Vagina (tissue), 2 donors: Measurements from ENCODE around the gene LMO7. TPM values are rescaled to one million over a fixed set of nuclear protein-coding genes. Genes with fewer than 3 reads are reported as not detected.

Experiments
- DNase-seq, 2 donors: peaks; one replicate each; pipeline ENCODE4 v3.0.0-alpha.2; 2017; ENCODE audit errors: extremely low spot score in 2 of 2
- H3K27ac ChIP-seq: fragments of 200-600 bp; sonication (generic); one replicate; pipeline ENCODE4 v1.5.1; 2019
- H3K27me3 ChIP-seq: fragments of 200-600 bp; sonication (generic); one replicate; pipeline ENCODE4 v1.5.1; 2019
- H3K36me3 ChIP-seq, 2 donors: fragments of 200-600 bp; sonication (generic); one replicate each; pipeline ENCODE4 v1.5.1; 2017 to 2019
- H3K4me1 ChIP-seq: fragments of 200-600 bp; sonication (generic); one replicate; pipeline ENCODE4 v1.5.1; 2019
- H3K4me3 ChIP-seq, 2 donors: fragments of 200-600 bp; sonication (generic); 1 replicate in 1 of 2; 2 replicates in 1 of 2; pipeline ENCODE4 v1.5.1; 2016 to 2019
- H3K9me3 ChIP-seq: fragments of 200-600 bp; sonication (generic); one replicate; pipeline ENCODE4 v1.5.1; 2019
- CTCF ChIP-seq, 3 experiments: fragments of 450-650 bp in 2 of 3; fragments of 200-600 bp in 1 of 3; sonication (generic) in 1 of 3; IDR thresholded peaks; one replicate each; pipeline ENCODE4 v1.5.1; 2017 to 2019; ENCODE audit warnings: antibody characterized with exemption in 3 of 3, mild to moderate bottlenecking in 2 of 3, moderate library complexity in 2 of 3
- POLR2A ChIP-seq, 2 donors: fragments of 450-650 bp; IDR thresholded peaks; one replicate each; pipeline ENCODE4 v1.6.1; 2017; ENCODE audit warnings: antibody characterized with exemption in 2 of 2, mild to moderate bottlenecking in 2 of 2, moderate library complexity in 2 of 2
- POLR2AphosphoS5 ChIP-seq, 2 donors: sonication (generic); formaldehyde crosslinking; IDR thresholded peaks; one replicate each; pipeline ENCODE4 v1.9.0; 2017; ENCODE audit warnings: antibody characterized with exemption in 2 of 2, mild to moderate bottlenecking in 2 of 2, low read depth in 1 of 2; ENCODE audit not compliant: insufficient read depth in 1 of 2
- intact Hi-C: fragments of 100-400 bp; cut with DNase I; formaldehyde crosslinking; loops from one replicate; pipeline ENCODE4 v1.15.1; 2023
- total RNA-seq: library from RNA; depleted of rRNA; stranded (reverse); fragments of >200 nt; gene quantifications from one replicate; pipeline ENCODE4 v1.2.3, GENCODE V29; 2016

The LMO7 gene
- total RNA-seq, 1 donor from 2014 or later: 85.4 TPM

GRCh38 chr13:75784003-75784402 is 147.9 kb downstream of the LMO7 start:
- Histone ChIP-seq H3K4me3 (no peak overlapping the region), H3K36me3 (no peaks in the 10 kb centered on the region), H3K27ac (no peak overlapping the region), H3K9me3 (no peaks in the 10 kb centered on the region), H3K27me3 (no peaks in the 10 kb centered on the region), H3K4me1 (no peaks in the 10 kb centered on the region)
- TF ChIP-seq POLR2A (IDR thresholded peaks at IDR 0.05) (no peak), CTCF (IDR thresholded peaks at IDR 0.05) (no peak), POLR2AphosphoS5 (IDR thresholded peaks at IDR 0.05; ENCODE audit: insufficient read depth in 1 of 2, low read depth in 1 of 2) (no peak)
- no peak for DNase-seq
- intact Hi-C loops: no loop called here

- Histone ChIP-seq H3K9me3 (no peaks in the 10 kb centered on the region), H3K27ac (no peak overlapping the region), H3K4me3 (no peak overlapping the region), H3K27me3 (no peaks in the 10 kb centered on the region), H3K36me3 (no peaks in the 10 kb centered on the region), H3K4me1 (no peaks in the 10 kb centered on the region)
- no peak for DNase-seq
- intact Hi-C loops: no loop called here
- TF ChIP-seq POLR2A (IDR thresholded peaks at IDR 0.05) (no peak), POLR2AphosphoS5 (IDR thresholded peaks at IDR 0.05; ENCODE audit: insufficient read depth in 1 of 2, low read depth in 1 of 2) (no peak), CTCF (IDR thresholded peaks at IDR 0.05) (no peak)
Observed at GRCh38 chr13:75785130-75785529, 149.0 kb downstream of the LMO7 start.

GRCh38 chr13:75787249-75787928 is 151.3 kb downstream of the LMO7 start:
- H3K27me3 ChIP-seq: no peaks in the 10 kb centered on the region
- H3K36me3 ChIP-seq: no peaks in the 10 kb centered on the region
- H3K27ac ChIP-seq: no peak overlapping the region
- no peak for TF ChIP-seq CTCF (IDR thresholded peaks at IDR 0.05)
- TF ChIP-seq POLR2AphosphoS5 (IDR thresholded peaks at IDR 0.05; ENCODE audit: insufficient read depth in 1 of 2, low read depth in 1 of 2): no peak
- no peak for TF ChIP-seq POLR2A (IDR thresholded peaks at IDR 0.05)
- intact Hi-C loops: no loop called here
- no peaks in the 10 kb centered on the region for H3K4me1 ChIP-seq
- H3K9me3 ChIP-seq: no peaks in the 10 kb centered on the region
- no peak overlapping the region for H3K4me3 ChIP-seq
- no peak for DNase-seq

- no peaks in the 10 kb centered on the region for H3K9me3 ChIP-seq
- intact Hi-C loops: no loop called here
- no peaks in the 10 kb centered on the region for H3K36me3 ChIP-seq
- H3K4me3 ChIP-seq: no peak overlapping the region
- no peak overlapping the region for H3K27ac ChIP-seq
- no peak for TF ChIP-seq POLR2AphosphoS5 (IDR thresholded peaks at IDR 0.05; ENCODE audit: insufficient read depth in 1 of 2, low read depth in 1 of 2)
- no peak for TF ChIP-seq CTCF (IDR thresholded peaks at IDR 0.05)
- no peak for TF ChIP-seq POLR2A (IDR thresholded peaks at IDR 0.05)
- no peak for DNase-seq
- no peaks in the 10 kb centered on the region for H3K4me1 ChIP-seq
- no peaks in the 10 kb centered on the region for H3K27me3 ChIP-seq
Observed at GRCh38 chr13:75788481-75788981, 152.4 kb downstream of the LMO7 start.

GRCh38 chr13:75789451-75790197 is 153.5 kb downstream of the LMO7 start:
- no peak for DNase-seq
- intact Hi-C loops: no loop called here
- H3K27ac ChIP-seq: no peak overlapping the region

More at GRCh38 chr13:75789451-75790197, 153.5 kb downstream of the LMO7 start:
- H3K4me3 ChIP-seq: no peak overlapping the region
- no peaks in the 10 kb centered on the region for H3K9me3 ChIP-seq
- H3K27me3 ChIP-seq: no peaks in the 10 kb centered on the region
- H3K4me1 ChIP-seq: no peaks in the 10 kb centered on the region
- TF ChIP-seq POLR2A (IDR thresholded peaks at IDR 0.05) (no peak), CTCF (IDR thresholded peaks at IDR 0.05) (no peak), POLR2AphosphoS5 (IDR thresholded peaks at IDR 0.05; ENCODE audit: insufficient read depth in 1 of 2, low read depth in 1 of 2) (no peak)
- no peaks in the 10 kb centered on the region for H3K36me3 ChIP-seq
